ENCODE results near the gene CACNA1C.

Gene CACNA1C

DNA sequence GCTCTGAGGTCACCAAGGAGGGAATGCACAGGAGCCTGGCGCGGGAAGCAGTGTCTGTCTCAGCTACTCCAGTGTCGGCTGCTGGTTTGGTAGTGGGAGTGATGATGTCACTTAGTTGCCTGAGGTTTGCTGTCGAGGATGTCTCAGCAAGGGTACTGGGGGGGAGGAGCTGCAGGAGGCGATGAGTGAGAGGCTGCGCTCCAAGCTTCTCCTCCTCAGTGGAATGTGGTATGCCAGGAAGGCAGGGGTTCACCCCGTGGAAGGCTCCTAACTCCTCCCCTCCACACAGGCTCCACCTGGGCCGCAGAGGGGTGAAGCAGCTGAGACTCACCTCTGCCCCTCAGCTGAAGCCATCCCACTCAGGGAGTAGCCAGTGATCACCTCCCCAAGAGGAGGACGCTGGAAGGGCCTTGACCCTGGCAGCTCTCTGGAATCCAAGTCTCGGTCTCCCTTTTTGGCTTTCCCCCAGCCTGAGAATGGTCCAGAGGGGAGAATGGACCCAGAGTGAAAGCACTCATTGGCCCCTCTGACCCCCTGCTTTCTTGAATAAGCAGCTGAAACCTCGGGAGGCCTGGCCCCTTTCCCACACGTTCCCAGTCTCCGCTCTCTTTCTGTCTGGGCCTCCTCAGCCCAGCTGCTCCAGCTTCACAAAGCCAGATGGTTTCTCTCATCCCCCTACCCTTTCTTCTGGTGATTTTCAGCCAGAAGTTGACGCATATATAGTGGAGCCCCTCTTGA is 563.0 kb downstream of the CACNA1C start:
- no peak overlapping the region for H3K4me3 ChIP-seq (IDR thresholded peaks at IDR 0.05; ENCODE audit: insufficient read depth, low read depth, low read length)
- H3K4me2 ChIP-seq, result no peak overlapping the region
- H3K27ac ChIP-seq, result no peak overlapping the region
- no peak overlapping the region for H2AFZ ChIP-seq (ENCODE audit: low read depth)
- no peaks in the 10 kb centered on the region for H3K79me2 ChIP-seq (ENCODE audit: insufficient read depth, low read depth)
- no peaks in the 10 kb centered on the region for H3K36me3 ChIP-seq (ENCODE audit: insufficient read depth)
- no peak overlapping the region for H3K9ac ChIP-seq
- H4K20me1 ChIP-seq (ENCODE audit: insufficient read depth), result no peaks in the 10 kb centered on the region
- H3K27me3 ChIP-seq (ENCODE audit: insufficient read depth, low read depth), result no peaks in the 10 kb centered on the region
- TF ChIP-seq, protein P1, sequence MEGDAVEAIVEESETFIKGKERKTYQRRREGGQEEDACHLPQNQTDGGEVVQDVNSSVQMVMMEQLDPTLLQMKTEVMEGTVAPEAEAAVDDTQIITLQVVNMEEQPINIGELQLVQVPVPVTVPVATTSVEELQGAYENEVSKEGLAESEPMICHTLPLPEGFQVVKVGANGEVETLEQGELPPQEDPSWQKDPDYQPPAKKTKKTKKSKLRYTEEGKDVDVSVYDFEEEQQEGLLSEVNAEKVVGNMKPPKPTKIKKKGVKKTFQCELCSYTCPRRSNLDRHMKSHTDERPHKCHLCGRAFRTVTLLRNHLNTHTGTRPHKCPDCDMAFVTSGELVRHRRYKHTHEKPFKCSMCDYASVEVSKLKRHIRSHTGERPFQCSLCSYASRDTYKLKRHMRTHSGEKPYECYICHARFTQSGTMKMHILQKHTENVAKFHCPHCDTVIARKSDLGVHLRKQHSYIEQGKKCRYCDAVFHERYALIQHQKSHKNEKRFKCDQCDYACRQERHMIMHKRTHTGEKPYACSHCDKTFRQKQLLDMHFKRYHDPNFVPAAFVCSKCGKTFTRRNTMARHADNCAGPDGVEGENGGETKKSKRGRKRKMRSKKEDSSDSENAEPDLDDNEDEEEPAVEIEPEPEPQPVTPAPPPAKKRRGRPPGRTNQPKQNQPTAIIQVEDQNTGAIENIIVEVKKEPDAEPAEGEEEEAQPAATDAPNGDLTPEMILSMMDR (conservative IDR thresholded peaks at IDR 0.05; ENCODE audit: low read depth, low read length), result no peak
- H3K4me1 ChIP-seq (ENCODE audit: low read depth, poor library complexity, severe bottlenecking), result no peaks in the 10 kb centered on the region

DNA sequence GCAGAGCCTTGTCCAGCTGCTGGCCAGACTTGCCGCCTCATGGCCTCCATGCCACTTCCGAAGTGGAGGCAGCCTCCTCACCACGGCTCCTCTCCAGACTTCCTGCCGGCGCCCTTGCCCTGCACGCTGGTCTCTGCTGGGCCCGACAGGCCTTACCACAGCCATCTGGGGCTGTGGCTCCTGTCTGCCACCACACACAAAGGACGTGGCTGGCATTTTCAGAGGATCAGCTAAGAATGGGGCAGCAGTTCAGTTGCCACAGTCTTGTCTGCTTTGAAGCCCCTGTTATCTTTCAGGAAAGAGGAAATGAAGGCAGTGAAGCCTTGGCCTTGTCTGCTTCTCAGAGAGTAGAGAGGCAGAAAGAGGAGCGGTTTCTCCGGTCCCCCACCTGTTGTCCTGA is 564.0 kb downstream of the CACNA1C start:
- H2AFZ ChIP-seq (ENCODE audit: low read depth), result no peak overlapping the region
- H3K27me3 ChIP-seq (ENCODE audit: insufficient read depth, low read depth), result no peaks in the 10 kb centered on the region
- no peaks in the 10 kb centered on the region for H4K20me1 ChIP-seq (ENCODE audit: insufficient read depth)
- H3K36me3 ChIP-seq (ENCODE audit: insufficient read depth), result no peaks in the 10 kb centered on the region
- no peak overlapping the region for H3K27ac ChIP-seq
- H3K4me1 ChIP-seq (ENCODE audit: low read depth, poor library complexity, severe bottlenecking), result no peaks in the 10 kb centered on the region
- no peak overlapping the region for H3K4me2 ChIP-seq
- H3K4me3 ChIP-seq (IDR thresholded peaks at IDR 0.05; ENCODE audit: insufficient read depth, low read depth, low read length), result no peak overlapping the region
- TF ChIP-seq, protein P1 (conservative IDR thresholded peaks at IDR 0.05; ENCODE audit: low read depth, low read length), result no peak
- H3K79me2 ChIP-seq (ENCODE audit: insufficient read depth, low read depth), result no peaks in the 10 kb centered on the region
- H3K9ac ChIP-seq, result no peak overlapping the region

DNA sequence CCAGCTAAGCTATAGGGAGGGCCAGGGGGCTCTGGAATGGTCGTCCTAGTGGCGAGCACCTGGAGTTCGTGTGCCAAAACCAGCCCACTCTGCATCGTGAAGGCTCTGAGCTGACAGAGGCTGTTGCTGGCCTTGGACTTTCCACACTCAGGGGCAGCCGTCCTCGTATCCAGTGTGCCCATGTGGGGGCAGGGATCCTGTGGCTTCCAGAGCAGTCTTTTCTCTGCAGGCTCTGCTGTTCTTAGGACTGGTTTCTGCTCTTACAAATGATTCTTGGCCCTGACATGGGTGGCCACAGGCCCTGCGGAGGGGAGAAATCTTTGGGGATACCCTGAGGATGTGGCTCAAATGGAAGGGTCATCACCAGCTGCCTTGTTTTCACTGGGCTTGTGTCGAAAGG is 564.6 kb downstream of the CACNA1C start:
- no peak overlapping the region for H2AFZ ChIP-seq (ENCODE audit: low read depth)
- H3K27ac ChIP-seq, result no peak overlapping the region
- TF ChIP-seq, protein P1 (conservative IDR thresholded peaks at IDR 0.05; ENCODE audit: low read depth, low read length), result no peak
- no peaks in the 10 kb centered on the region for H3K79me2 ChIP-seq (ENCODE audit: insufficient read depth, low read depth)
- H3K36me3 ChIP-seq (ENCODE audit: insufficient read depth), result no peaks in the 10 kb centered on the region
- H4K20me1 ChIP-seq (ENCODE audit: insufficient read depth), result no peaks in the 10 kb centered on the region
- H3K4me2 ChIP-seq, result no peak overlapping the region
- no peak overlapping the region for H3K4me3 ChIP-seq (IDR thresholded peaks at IDR 0.05; ENCODE audit: insufficient read depth, low read depth, low read length)
- no peaks in the 10 kb centered on the region for H3K27me3 ChIP-seq (ENCODE audit: insufficient read depth, low read depth)
- no peak overlapping the region for H3K9ac ChIP-seq
- H3K4me1 ChIP-seq (ENCODE audit: low read depth, poor library complexity, severe bottlenecking), result no peaks in the 10 kb centered on the region

DNA sequence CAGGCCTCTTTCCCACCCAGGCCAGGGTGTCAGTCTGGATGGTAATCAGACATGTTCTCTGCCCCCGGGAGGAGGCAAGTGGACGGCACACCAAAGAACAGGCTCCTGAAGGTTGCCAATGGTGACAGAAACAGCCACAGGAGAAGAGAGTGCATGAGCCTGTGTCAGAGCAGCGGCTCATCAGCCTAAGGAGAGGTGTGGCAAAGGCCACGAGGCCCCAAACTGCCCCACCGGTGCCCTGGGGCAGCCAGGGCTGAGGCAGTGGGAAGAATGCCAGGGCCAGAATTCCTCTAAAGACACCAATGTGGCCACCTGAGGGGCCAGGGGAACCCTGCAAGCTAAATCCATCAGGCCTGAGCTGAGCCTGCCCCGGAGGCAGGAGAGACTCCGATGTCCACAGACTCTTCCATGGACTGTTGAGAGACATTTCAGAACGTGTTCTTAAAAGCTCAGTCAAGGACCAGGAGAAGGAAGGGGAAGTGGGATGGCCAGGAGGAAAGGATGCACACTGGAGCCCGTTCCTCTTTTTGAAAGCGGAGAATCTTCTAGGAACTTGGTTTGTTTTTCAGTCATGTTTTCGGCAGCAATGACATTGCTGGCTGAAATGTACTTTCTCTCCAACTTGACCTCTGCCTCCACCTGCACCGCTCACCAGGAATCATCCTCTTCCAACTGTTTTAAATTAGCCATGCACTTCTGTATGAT is 565.7 kb downstream of the CACNA1C start:
- H3K9ac ChIP-seq, result no peak overlapping the region
- TF ChIP-seq, protein P1 (conservative IDR thresholded peaks at IDR 0.05; ENCODE audit: low read depth, low read length), result no peak
- no peaks in the 10 kb centered on the region for H3K27me3 ChIP-seq (ENCODE audit: insufficient read depth, low read depth)
- no peaks in the 10 kb centered on the region for H4K20me1 ChIP-seq (ENCODE audit: insufficient read depth)
- H3K79me2 ChIP-seq (ENCODE audit: insufficient read depth, low read depth), result no peaks in the 10 kb centered on the region
- H2AFZ ChIP-seq (ENCODE audit: low read depth), result no peak overlapping the region
- no peak overlapping the region for H3K4me2 ChIP-seq
- no peaks in the 10 kb centered on the region for H3K36me3 ChIP-seq (ENCODE audit: insufficient read depth)
- H3K4me1 ChIP-seq (ENCODE audit: low read depth, poor library complexity, severe bottlenecking), result no peaks in the 10 kb centered on the region
- no peak overlapping the region for H3K27ac ChIP-seq
- H3K4me3 ChIP-seq (IDR thresholded peaks at IDR 0.05; ENCODE audit: insufficient read depth, low read depth, low read length), result no peak overlapping the region
